Adrenal gland (tissue), 19 donors: ENCODE measurements around the gene PTDSS2. TPM values are rescaled to one million over a fixed set of nuclear protein-coding genes. Genes with fewer than 3 reads are reported as not detected.
A peak's percentile ranks its signal among the peaks of the same experiment; 100 is the strongest.
"Not testable (repeated sequence)": the region's sequence is repeated elsewhere in the genome, so short reads cannot be mapped to it uniquely, and the experiment has no call there.

ENCODE experiments used
- DNase-seq, 7 donors: peaks; one replicate each; pipeline ENCODE4 v3.0.0-alpha.2; 2019 to 2020
- H3K27ac ChIP-seq, 5 donors: fragments of 200-600 bp; sonication (generic) in 4 of 5; 1 replicate in 3 of 5; 2 replicates in 2 of 5; pipeline versions ENCODE4 v1.5.1 to v1.8.0; 2016 to 2020; ENCODE audit warnings: mild to moderate bottlenecking in 1 of 5
- H3K27me3 ChIP-seq: fragments of 200-600 bp; 2 replicates; pipeline ENCODE4 v1.8.0; 2021
- H3K36me3 ChIP-seq, 2 donors: fragments of 200-600 bp; replicated peaks in 1 of 2; 1 replicate in 1 of 2; 2 replicates in 1 of 2; pipeline versions ENCODE4 v1.5.1 to v1.8.0; 2018 to 2022
- H3K4me1 ChIP-seq, 2 donors: fragments of 200-600 bp; replicated peaks in 1 of 2; 1 replicate in 1 of 2; 2 replicates in 1 of 2; pipeline versions ENCODE4 v1.5.1 to v1.8.0; 2018 to 2021
- H3K4me3 ChIP-seq, 4 donors: fragments of 200-600 bp; sonication (generic) in 3 of 4; one replicate each; pipeline ENCODE4 v1.5.1; 2016 to 2018
- H3K9me3 ChIP-seq, 3 donors: fragments of 200-600 bp; sonication (generic) in 1 of 3; replicated peaks in 1 of 3; 1 replicate in 2 of 3; 2 replicates in 1 of 3; pipeline versions ENCODE4 v1.5.1 to v1.8.0; 2016 to 2021
- CTCF ChIP-seq, 6 experiments: fragments of 450-650 bp in 4 of 6; fragments of 200-600 bp in 2 of 6; sonication (generic) in 1 of 6; IDR thresholded peaks; 1 replicate in 5 of 6; 2 replicates in 1 of 6; pipeline versions ENCODE4 v1.5.1 to v1.8.0; 2016 to 2021; ENCODE audit warnings: antibody characterized with exemption in 6 of 6, mild to moderate bottlenecking in 2 of 6, moderate library complexity in 1 of 6
- POLR2A ChIP-seq, 2 donors: fragments of 450-650 bp; IDR thresholded peaks; one replicate each; pipeline ENCODE4 v1.6.1; 2017; ENCODE audit warnings: antibody characterized with exemption in 2 of 2, mild to moderate bottlenecking in 2 of 2, moderate library complexity in 1 of 2
- WGBS, 4 donors: extraction: QIAGEN DNeasy Blood & Tissue Kit in 2 of 4; methylation state at CpG; one replicate each; pipeline versions ENCODE4 v1.1.5 to v1.1.7; 2013 to 2017; 5-methylcytosine and 5-hydroxymethylcytosine counted together
- intact Hi-C, 2 donors: fragments of 100-400 bp; cut with DNase I; formaldehyde crosslinking; loops; one replicate each; pipeline versions ENCODE4 v1.14.1 to v1.15.0; 2022 to 2023
- long read RNA-seq, 10 donors: library from polyadenylated mRNA in 3 of 10; unstranded in 2 of 10; stranded (forward) in 1 of 10; transcript quantifications; one replicate each; pipeline ENCODE4 v2.0.0 and lab custom pipeline, GENCODE V29; 2021 to 2026
- polyA plus RNA-seq, 3 donors: library from polyadenylated mRNA; stranded (reverse); fragments of 200-250 nt in 2 of 3; fragments of 350-450 nt in 1 of 3; fragmentation: Illumina TruSeq in 1 of 3; extraction: RNeasy Lipid Tissue Mini Kit (QIAGEN cat#74804) in 1 of 3; gene quantifications; one replicate each; pipeline ENCODE4 v1.2.3, GENCODE V29; 2013 to 2014
- total RNA-seq, 9 donors: library from RNA; depleted of rRNA in 4 of 9; stranded (reverse); fragments of >200 nt in 4 of 9; fragments of 120-200 nt in 1 of 9; fragmentation: NEBNext Ultra II Directional in 1 of 9; extraction: Animal tissue kit (Norgen Biotek cat#: 25700) in 1 of 9; gene quantifications; one replicate each; pipeline versions ENCODE4 v1.1.0 to v1.2.4, GENCODE V29; 2013 to 2023
- donor health status: healthy with polysubstance abuse.
- donor health status: Bipolar disorder and iron deficiency.
- donor health status: DM: yes; HTN: yes; CAD: no.
- donor health status: DM: no; HTN: no; CAD: no.
- donor health status: DM: no; HTN: no; CAD: no.
- donor health status: DM: yes; HTN: yes; CAD: no.

The PTDSS2 gene
- 10 to 100 TPM; 20.7 to 85.9 (median 41.4) TPM for total RNA-seq
- 100 to 1,000 TPM in 1 of 3 donors, 10 to 100 TPM in 2; 11.0 to 109 (median 53.7) TPM for polyA plus RNA-seq
- long read RNA-seq, donor 1, transcript PTDSS2-201 (12 exons, 2,445 nt): major isoform, 8 of 8 reads
- long read RNA-seq, donor 1, partial matches to known transcripts: 0 of 8 reads
- long read RNA-seq, donor 1, other reads (novel, unspliced or antisense): 0 of 8 reads
- long read RNA-seq, donor 2, partial matches to known transcripts: 40 of 55 reads
- long read RNA-seq, donor 2, other reads (novel, unspliced or antisense): 11 of 55 reads
- long read RNA-seq, donor 3, partial matches to known transcripts: 0 of 3 reads
- long read RNA-seq, donor 3, other reads (novel, unspliced or antisense): 0 of 3 reads
- long read RNA-seq, donor 4, partial matches to known transcripts: 1 of 5 reads
- long read RNA-seq, donor 4, other reads (novel, unspliced or antisense): 2 of 5 reads
- long read RNA-seq, donor 5, transcript PTDSS2-201 (12 exons, 2,445 nt): major isoform, 72 of 118 reads
- long read RNA-seq, donor 5, partial matches to known transcripts: 8 of 118 reads
- long read RNA-seq, donor 5, other reads (novel, unspliced or antisense): 36 of 118 reads
- long read RNA-seq, donor 6, partial matches to known transcripts: 2 of 5 reads
- long read RNA-seq, donor 6, other reads (novel, unspliced or antisense): 2 of 5 reads
- long read RNA-seq, donor 7, partial matches to known transcripts: 0 of 2 reads
- long read RNA-seq, donor 7, other reads (novel, unspliced or antisense): 0 of 2 reads
- long read RNA-seq, donor 8, transcript PTDSS2-201 (12 exons, 2,445 nt): major isoform, 5 of 8 reads
- long read RNA-seq, donor 8, partial matches to known transcripts: 0 of 8 reads
- long read RNA-seq, donor 8, other reads (novel, unspliced or antisense): 0 of 8 reads
- long read RNA-seq, donor 9, partial matches to known transcripts: 49 of 58 reads
- long read RNA-seq, donor 9, other reads (novel, unspliced or antisense): 8 of 58 reads
- long read RNA-seq, donor 10, partial matches to known transcripts: 0 of 2 reads
- long read RNA-seq, donor 10, other reads (novel, unspliced or antisense): 0 of 2 reads

GRCh38 chr11:449889-450808 lies at the start of gene PTDSS2:
TSS of gene PTDSS2 (plus strand) at chr11:450279. CDS start at chr11:450456, 177 bp downstream.
- Histone ChIP-seq H3K4me1 (peaks cover 17 to 29% of the 10 kb centered on the region in 2 donors), H3K36me3 (peaks cover 0 to 4% of the 10 kb centered on the region in 2 donors), H3K9me3 (no peaks in the 10 kb centered on the region), H3K27me3 (no peaks in the 10 kb centered on the region), H3K27ac (peak within 1 kb of the TSS; percentile 23 to 92 (median 71)), H3K4me3 (peak within 1 kb of the TSS; percentile 51 to 95 (median 65))
- peak in 1 of 6 experiments; percentile 22 for TF ChIP-seq CTCF (IDR thresholded peaks at IDR 0.05)
- TF ChIP-seq POLR2A (IDR thresholded peaks at IDR 0.05): peak; percentile 62 to 79
- DNase-seq: peak; percentile 95 to 99 (median 97)
- WGBS, 4 donors: 0 to 2% (median 1%) methylated on average over 11 to 107 of the region's 108 CpGs
- intact Hi-C loops: loop anchor here (5.0 to 10.0 kb wide), 3 partner anchors 52 to 155 kb away; partner anchors contain the start of genes IFITM5 (in 1 of the 2) and RNH1 (in 1 of the 2)

GRCh38 chr11:401196-401595 lies 48.9 kb upstream of the PTDSS2 start:
- DNase-seq, H3K4me3 ChIP-seq, H3K27me3 ChIP-seq, H3K36me3 ChIP-seq, H3K9me3 ChIP-seq, H3K27ac ChIP-seq, intact Hi-C loops, H3K4me1 ChIP-seq: not testable (repeated sequence)
- 95% methylated on average over 30 of the region's 52 CpGs; no CpG with 5 or more reads in 3 of the 4 donors for WGBS, 4 donors

- Histone ChIP-seq H3K27ac (no peak overlapping the region), H3K27me3 (peaks cover 5% of the 10 kb centered on the region), H3K36me3 (no peaks in the 10 kb centered on the region), H3K4me3 (no peak overlapping the region), H3K9me3 (no peaks in the 10 kb centered on the region), H3K4me1 (peaks cover 0 to 9% of the 10 kb centered on the region in 2 donors)
- DNase-seq: no peak
- TF ChIP-seq CTCF (IDR thresholded peaks at IDR 0.05) (no peak), POLR2A (IDR thresholded peaks at IDR 0.05) (no peak)
- 68 to 91% (median 73%) methylated on average over 7 to 55 of the region's 55 CpGs; no CpG with 5 or more reads in 1 of the 4 donors for WGBS, 4 donors
- intact Hi-C loops: no loop called here
These were observed 46.9 kb upstream of the PTDSS2 start for GRCh38 chr11:403021-403760.
